Measurements from ENCODE around the gene LEFTY1. TPM values are rescaled to one million over a fixed set of nuclear protein-coding genes. Genes with fewer than 3 reads are reported as not detected.

The LEFTY1 gene
- total and polyA plus RNA-seq, 2 of the 13 experiments (the other 11 are each of a cell fraction or from before 2014, with no cell fraction given) = 0.29 to 0.79 TPM

- TF ChIP-seq SRSF4 (IDR thresholded peaks at IDR 0.05; ENCODE audit: low read depth, low read length, poor library complexity, severe bottlenecking) = no peak
- no peak for TF ChIP-seq TOPORS (CRISPR knock-in tag; IDR thresholded peaks at IDR 0.05)
- no peak for TF ChIP-seq ZNF550 (CRISPR knock-in tag; IDR thresholded peaks at IDR 0.05; ENCODE audit: borderline replicate concordance)
- TF ChIP-seq ZNF3 (CRISPR knock-in tag; IDR thresholded peaks at IDR 0.05) = no peak
These were observed 43.2 kb downstream of the LEFTY1 start (continued) for GRCh38 chr1:225845571-225846259.

GRCh38 chr1:225845097-225845496 is 43.8 kb downstream of the LEFTY1 start:
- intact Hi-C loops (cut with micrococcal nuclease; ENCODE audit: unreplicated experiment) (loop anchor here (1.0 to 2.0 kb wide), 2 partner anchors 32 to 68 kb away; partner anchors contain the start of gene SRP9), in situ Hi-C loops (cut with HindIII; ENCODE audit: extremely low pct_ligation_motif_present, low pct_unique_long_range_greater_than_20kb) (no loop called here)
- no peak overlapping the region for H3K4me2 ChIP-seq (ENCODE audit: low read depth, low read length)
- peaks cover 4% of the 10 kb centered on the region; the same call in 1 of the 2 replicates for H4K20me1 ChIP-seq (ENCODE audit: insufficient read depth, low read length)
- no peak for FAIRE-seq
- BruUV-seq (replicated peaks) = no TSS peak
- H3K4me3 ChIP-seq (replicated peaks in 1 of 3; ENCODE audit: insufficient read depth in 1 of 3, low read depth in 2 of 3, low read length in 3 of 3) = no peak overlapping the region
- ChIA-PET CTCF (ENCODE audit: low intra/inter-chr PET ratio, low total read pairs) (interaction anchor here (1.9 to 2.1 kb wide), 2 partner anchors 68 to 370 kb away, joined by 9 to 37 read pairs; partner anchors contain the start of gene SRP9), POLR2A (interaction anchor here (1.4 kb wide), 1 partner anchor 32 kb away, joined by 5 read pairs; no protein-coding TSS in a partner anchor)
- peaks cover 12 to 33% of the 10 kb centered on the region in 2 experiments for H3K36me3 ChIP-seq (replicated peaks in 1 of 2; ENCODE audit: control insufficient read depth in 1 of 2, insufficient read depth in 2 of 2, low read length in 2 of 2)
- DNase-seq (ENCODE audit: low spot score) = no peak
- H3K4me1 ChIP-seq (ENCODE audit: insufficient read depth, low read length) = no peaks in the 10 kb centered on the region
- H2AFZ ChIP-seq (ENCODE audit: low read length) = no peak overlapping the region
- H3K79me2 ChIP-seq (ENCODE audit: insufficient read depth, low read length) = no peaks in the 10 kb centered on the region
- H3K27ac ChIP-seq (ENCODE audit: extremely low read length, insufficient read depth, low read length) = no peak overlapping the region
- no peak overlapping the region for H3K9ac ChIP-seq (ENCODE audit: insufficient read depth, low read depth, low read length)
- H3K27me3 ChIP-seq (ENCODE audit: control insufficient read depth in 1 of 2, insufficient read depth in 2 of 2, low read length in 2 of 2) = no peaks in the 10 kb centered on the region
- no peak for ATAC-seq
- no peaks in the 10 kb centered on the region for H3K9me3 ChIP-seq (ENCODE audit: low read length)
- WGBS (ENCODE audit: low lambda C conversion rate) = 97% methylated on average over 14 of the region's 14 CpGs
- TF ChIP-seq ZNF784 (CRISPR knock-in tag; IDR thresholded peaks at IDR 0.05; ENCODE audit: borderline replicate concordance) = no peak
- TF ChIP-seq KDM3A (CRISPR knock-in tag; IDR thresholded peaks at IDR 0.05; ENCODE audit: low read depth) = no peak
- TF ChIP-seq ZNF607 (CRISPR knock-in tag; IDR thresholded peaks at IDR 0.05; ENCODE audit: borderline replicate concordance) = no peak
- no peak for TF ChIP-seq GZF1 (CRISPR knock-in tag; IDR thresholded peaks at IDR 0.05)
- TF ChIP-seq CBX5 (CRISPR knock-in tag; IDR thresholded peaks at IDR 0.05; ENCODE audit: borderline replicate concordance) = no peak
- TF ChIP-seq MLLT10 (CRISPR knock-in tag; IDR thresholded peaks at IDR 0.05) = no peak
- TF ChIP-seq ZBTB33 (CRISPR knock-in tag; IDR thresholded peaks at IDR 0.05) = no peak
- no peak for TF ChIP-seq ZNF772 (CRISPR knock-in tag; IDR thresholded peaks at IDR 0.05)
- TF ChIP-seq ETV6 (CRISPR knock-in tag; conservative IDR thresholded peaks at IDR 0.05) = no peak
- no peak for TF ChIP-seq AKNA (CRISPR knock-in tag; IDR thresholded peaks at IDR 0.05; ENCODE audit: borderline replicate concordance)
- no peak for TF ChIP-seq TOPORS (CRISPR knock-in tag; IDR thresholded peaks at IDR 0.05)
- no peak for TF ChIP-seq ZNF33B (CRISPR knock-in tag; IDR thresholded peaks at IDR 0.05)
